ENCODE measurements around the gene SLC25A34. TPM values are rescaled to one million over a fixed set of nuclear protein-coding genes. Genes with fewer than 3 reads are reported as not detected.
A peak's percentile ranks its signal among the peaks of the same experiment; 100 is the strongest.

The SLC25A34 gene
- polyA plus RNA-seq (2011; rRNA removed), result 0.46 and 0.60 TPM in 2 replicates
- polyA minus RNA-seq (2011; rRNA and poly(A)+ RNA removed), result 0.17 and 0.46 TPM in 2 replicates

- POLR2A ChIA-PET, result no interaction called here
- H3K27ac ChIP-seq (ENCODE audit: low read depth, low read length), result no peak within 1 kb of the TSS
These were observed at the start of gene SLC25A34 for GRCh38 chr1:15736038-15736891. Gene SLC25A34, plus strand, starts transcription at chr1:15736258. Its CDS starts 228 bp downstream, at chr1:15736486.

GRCh38 chr1:15687446-15687845 is 48.6 kb upstream of the SLC25A34 start:
- no peak for DNase-seq (ENCODE audit: low read depth, low spot score)
- CTCF ChIA-PET, result no interaction called here
- TF ChIP-seq CTCF (IDR thresholded peaks at IDR 0.05; ENCODE audit: low read depth, low read length), result no peak
- Histone ChIP-seq H3K27me3 (ENCODE audit: control insufficient read depth, insufficient read depth, low read length) (no peaks in the 10 kb centered on the region), H3K9me3 (ENCODE audit: control insufficient read depth, insufficient read depth, low read length) (no peaks in the 10 kb centered on the region; the same call in 1 of the 2 replicates), H3K4me3 (ENCODE audit: low read depth, low read length) (no peak overlapping the region), H3K27ac (ENCODE audit: low read depth, low read length) (no peak overlapping the region)
- POLR2A ChIA-PET, result no interaction called here

More at GRCh38 chr1:15736038-15736891, at the start of gene SLC25A34:
- no peak for DNase-seq (ENCODE audit: low read depth, low spot score)
- Histone ChIP-seq H3K27me3 (ENCODE audit: control insufficient read depth, insufficient read depth, low read length) (no peaks in the 10 kb centered on the region), H3K9me3 (ENCODE audit: control insufficient read depth, insufficient read depth, low read length) (no peaks in the 10 kb centered on the region; the same call in 1 of the 2 replicates), H3K4me3 (ENCODE audit: low read depth, low read length) (no peak within 1 kb of the TSS)
- CTCF ChIA-PET, result no interaction called here
- TF ChIP-seq CTCF (IDR thresholded peaks at IDR 0.05; ENCODE audit: low read depth, low read length), result no peak

- DNase-seq (ENCODE audit: low read depth, low spot score), result no peak
- POLR2A ChIA-PET, result no interaction called here
- Histone ChIP-seq H3K4me3 (ENCODE audit: low read depth, low read length) (no peak overlapping the region), H3K27ac (ENCODE audit: low read depth, low read length) (no peak overlapping the region), H3K9me3 (ENCODE audit: control insufficient read depth, insufficient read depth, low read length) (no peaks in the 10 kb centered on the region), H3K27me3 (ENCODE audit: control insufficient read depth, insufficient read depth, low read length) (no peaks in the 10 kb centered on the region)
- CTCF ChIA-PET, result no interaction called here
- no peak for TF ChIP-seq CTCF (IDR thresholded peaks at IDR 0.05; ENCODE audit: low read depth, low read length)
These were observed 45.7 kb upstream of the SLC25A34 start for GRCh38 chr1:15690317-15690716.

GRCh38 chr1:15691434-15692032 is 44.5 kb upstream of the SLC25A34 start:
- Histone ChIP-seq H3K9me3 (ENCODE audit: control insufficient read depth, insufficient read depth, low read length) (no peaks in the 10 kb centered on the region), H3K27ac (ENCODE audit: low read depth, low read length) (peak overlapping the region; percentile 47), H3K27me3 (ENCODE audit: control insufficient read depth, insufficient read depth, low read length) (no peaks in the 10 kb centered on the region), H3K4me3 (ENCODE audit: low read depth, low read length) (no peak overlapping the region)
- CTCF ChIA-PET, result interaction anchor here (0.6 kb wide), 1 partner anchor 10 kb away, joined by 5 read pairs; no protein-coding TSS in a partner anchor
- POLR2A ChIA-PET, result interaction anchor here (1.0 kb wide), 1 partner anchor 10 kb away, joined by 6 read pairs; no protein-coding TSS in a partner anchor
- no peak for TF ChIP-seq CTCF (IDR thresholded peaks at IDR 0.05; ENCODE audit: low read depth, low read length)
- no peak for DNase-seq (ENCODE audit: low read depth, low spot score)

All from AG04450 (cell line).